HEK293 (cell line): ENCODE results near the gene SCIN.

Experiments
- CTCF ChIA-PET: fragments of 350-600 bp; formaldehyde crosslinking; extraction: SDS; loops from one replicate; lab custom pipeline; 2021; ENCODE audit warnings: antibody characterized with exemption; lab: Yijun Ruan, JAX
- POLR2A ChIA-PET: fragments of 300-600 bp; formaldehyde crosslinking; extraction: SDS; loops from one replicate; lab custom pipeline; 2020; ENCODE audit warnings: antibody characterized with exemption, inconsistent platforms; lab: Yijun Ruan, JAX
- H3K27ac ChIP-seq: fragments of 200-500 bp; sonication (Bioruptor generic); 2 replicates; pipeline ENCODE4 v1.5.1; 2014; ENCODE audit warnings: low read depth, low read length, control low read depth, inconsistent platforms; ENCODE audit errors: extremely low read depth
- H3K36me3 ChIP-seq, 2 experiments: fragments of 200-500 bp in 1 of 2; sonication (Bioruptor generic) in 1 of 2; 1 replicate in 1 of 2; 2 replicates in 1 of 2; pipeline ENCODE4 v1.5.1; 2014 to 2017; ENCODE audit warnings: inconsistent platforms in 2 of 2, low read length in 2 of 2; ENCODE audit not compliant: control insufficient read depth in 2 of 2, insufficient read depth in 1 of 2
- H3K4me1 ChIP-seq: fragments of 200-500 bp; sonication (Bioruptor generic); 2 replicates; pipeline ENCODE4 v1.5.1; 2014; ENCODE audit warnings: mild to moderate bottlenecking, low read length, inconsistent platforms; ENCODE audit not compliant: control insufficient read depth, insufficient read depth
- H3K4me3 ChIP-seq: 2 replicates; pipeline ENCODE4 v1.5.1; 2011; ENCODE audit warnings: low read depth, mild to moderate bottlenecking, control low read depth, low read length, moderate library complexity
- H3K9me3 ChIP-seq: fragments of 200-500 bp; sonication (Bioruptor generic); 2 replicates; pipeline ENCODE4 v1.5.1; 2014; ENCODE audit warnings: low read depth, low read length, inconsistent platforms; ENCODE audit not compliant: control insufficient read depth, insufficient read depth
- ZFP37 ChIP-seq: fragments of 450-650 bp; formaldehyde crosslinking; IDR thresholded peaks from 2 replicates; pipeline ENCODE4 v1.5.1; 2016; ENCODE audit warnings: missing biosample characterization, missing genetic modification characterization
- ZFP41 ChIP-seq: fragments of 450-650 bp; formaldehyde crosslinking; IDR thresholded peaks from 2 replicates; pipeline ENCODE4 v1.5.1; 2016; ENCODE audit warnings: missing biosample characterization, missing genetic modification characterization, borderline replicate concordance
- ZNF112 ChIP-seq: fragments of 450-650 bp; formaldehyde crosslinking; IDR thresholded peaks from 2 replicates; pipeline ENCODE4 v1.5.0; 2017; ENCODE audit warnings: missing biosample characterization, missing genetic modification characterization
- ZNF132 ChIP-seq: fragments of 450-650 bp; formaldehyde crosslinking; IDR thresholded peaks from 2 replicates; pipeline ENCODE4 v1.5.1; 2017; ENCODE audit warnings: missing biosample characterization, missing genetic modification characterization, borderline replicate concordance
- ZNF138 ChIP-seq: fragments of 450-650 bp; formaldehyde crosslinking; IDR thresholded peaks from 2 replicates; pipeline ENCODE4 v1.5.1; 2016; ENCODE audit warnings: missing biosample characterization, missing genetic modification characterization, borderline replicate concordance
- ZNF266 ChIP-seq: fragments of 450-650 bp; formaldehyde crosslinking; IDR thresholded peaks from 2 replicates; pipeline ENCODE4 v1.5.1; 2016; ENCODE audit warnings: missing biosample characterization, missing genetic modification characterization, low read depth
- ZNF624 ChIP-seq: fragments of 450-650 bp; formaldehyde crosslinking; IDR thresholded peaks from 2 replicates; pipeline ENCODE4 v1.5.1; 2017; ENCODE audit warnings: missing biosample characterization, missing genetic modification characterization
- ZNF654 ChIP-seq: fragments of 450-650 bp; formaldehyde crosslinking; IDR thresholded peaks from 2 replicates; pipeline ENCODE4 v1.5.1; 2016; ENCODE audit warnings: low read depth, missing biosample characterization, missing genetic modification characterization
- ZNF791 ChIP-seq: fragments of 450-650 bp; formaldehyde crosslinking; IDR thresholded peaks from 2 replicates; pipeline ENCODE4 v1.5.1; 2016; ENCODE audit warnings: missing biosample characterization, missing genetic modification characterization
- TF ChIP-seq, protein P1 (sequence below): fragments of 450-650 bp; IDR thresholded peaks from 2 replicates; pipeline ENCODE4 v1.5.1; 2018; ENCODE audit warnings: missing biosample characterization, missing genetic modification characterization
- TF ChIP-seq, protein P2 (sequence below): fragments of 450-650 bp; IDR thresholded peaks from 2 replicates; pipeline ENCODE4 v1.5.1; 2018; ENCODE audit warnings: missing biosample characterization, mild to moderate bottlenecking, missing genetic modification characterization
- TF ChIP-seq, protein P3 (sequence below): fragments of 450-650 bp; formaldehyde crosslinking; IDR thresholded peaks from 2 replicates; pipeline ENCODE4 v1.5.1; 2017; ENCODE audit warnings: missing biosample characterization, missing genetic modification characterization
- TF ChIP-seq, protein P4 (sequence below): fragments of 450-650 bp; formaldehyde crosslinking; IDR thresholded peaks from 2 replicates; pipeline ENCODE4 v1.5.0; 2017; ENCODE audit warnings: missing biosample characterization, missing genetic modification characterization, borderline replicate concordance
- TF ChIP-seq, protein P5 (sequence below): fragments of 450-650 bp; formaldehyde crosslinking; IDR thresholded peaks from 2 replicates; pipeline ENCODE4 v1.5.1; 2016; ENCODE audit warnings: missing biosample characterization, missing genetic modification characterization
- TF ChIP-seq, protein P6 (sequence below): fragments of 450-650 bp; formaldehyde crosslinking; IDR thresholded peaks from 2 replicates; pipeline ENCODE4 v1.5.1; 2016; ENCODE audit warnings: missing biosample characterization, missing genetic modification characterization
- TF ChIP-seq, protein P7 (sequence below): fragments of 450-650 bp; formaldehyde crosslinking; IDR thresholded peaks from 2 replicates; pipeline ENCODE4 v1.5.1; 2016; ENCODE audit warnings: missing biosample characterization, missing genetic modification characterization

Gene SCIN

DNA sequence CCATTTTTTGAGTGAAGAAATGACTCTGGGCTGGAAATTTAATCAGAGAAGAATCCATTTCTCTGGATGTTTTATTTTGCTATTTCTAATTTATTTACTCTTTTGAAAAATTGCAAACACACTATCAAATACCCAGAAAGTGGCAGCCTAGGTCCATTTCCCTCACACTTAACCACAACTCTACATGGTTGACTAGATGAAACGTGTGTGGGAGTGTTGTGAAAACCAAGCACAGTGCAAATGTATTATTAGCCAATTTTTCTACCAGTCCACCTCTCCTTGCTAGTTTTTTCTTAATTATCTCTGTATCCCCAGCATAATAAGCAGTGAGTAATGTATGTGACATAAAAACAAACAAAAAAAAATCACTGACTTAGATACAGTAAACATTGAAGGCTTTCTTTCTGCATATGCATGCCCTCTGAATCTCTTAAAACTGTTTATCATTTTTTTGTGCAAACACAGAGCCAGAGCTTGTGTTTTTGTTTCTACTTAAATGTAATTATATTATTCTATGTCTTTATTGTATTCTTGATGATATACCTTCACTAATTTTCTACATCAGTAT, 30.9 kb downstream of the SCIN start:
- POLR2A ChIA-PET: no interaction called here
- no peaks in the 10 kb centered on the region for H3K9me3 ChIP-seq
- CTCF ChIA-PET: no interaction called here
- no peak overlapping the region for H3K4me3 ChIP-seq
- no peaks in the 10 kb centered on the region for H3K36me3 ChIP-seq
- H3K4me1 ChIP-seq: no peaks in the 10 kb centered on the region
- TF ChIP-seq ZNF138 (tag by site-specific recombination) (no peak), ZFP37 (tag by site-specific recombination) (no peak), ZNF624 (tag by site-specific recombination) (no peak), ZNF112 (no peak), ZNF791 (tag by site-specific recombination) (no peak), ZNF654 (no peak), ZNF266 (tag by site-specific recombination) (no peak), ZFP41 (tag by site-specific recombination) (no peak), ZNF132 (tag by site-specific recombination) (no peak)
- TF ChIP-seq, protein P1, sequence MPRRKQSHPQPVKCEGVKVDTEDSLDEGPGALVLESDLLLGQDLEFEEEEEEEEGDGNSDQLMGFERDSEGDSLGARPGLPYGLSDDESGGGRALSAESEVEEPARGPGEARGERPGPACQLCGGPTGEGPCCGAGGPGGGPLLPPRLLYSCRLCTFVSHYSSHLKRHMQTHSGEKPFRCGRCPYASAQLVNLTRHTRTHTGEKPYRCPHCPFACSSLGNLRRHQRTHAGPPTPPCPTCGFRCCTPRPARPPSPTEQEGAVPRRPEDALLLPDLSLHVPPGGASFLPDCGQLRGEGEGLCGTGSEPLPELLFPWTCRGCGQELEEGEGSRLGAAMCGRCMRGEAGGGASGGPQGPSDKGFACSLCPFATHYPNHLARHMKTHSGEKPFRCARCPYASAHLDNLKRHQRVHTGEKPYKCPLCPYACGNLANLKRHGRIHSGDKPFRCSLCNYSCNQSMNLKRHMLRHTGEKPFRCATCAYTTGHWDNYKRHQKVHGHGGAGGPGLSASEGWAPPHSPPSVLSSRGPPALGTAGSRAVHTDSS (tag by site-specific recombination): no peak
- TF ChIP-seq, protein P2, sequence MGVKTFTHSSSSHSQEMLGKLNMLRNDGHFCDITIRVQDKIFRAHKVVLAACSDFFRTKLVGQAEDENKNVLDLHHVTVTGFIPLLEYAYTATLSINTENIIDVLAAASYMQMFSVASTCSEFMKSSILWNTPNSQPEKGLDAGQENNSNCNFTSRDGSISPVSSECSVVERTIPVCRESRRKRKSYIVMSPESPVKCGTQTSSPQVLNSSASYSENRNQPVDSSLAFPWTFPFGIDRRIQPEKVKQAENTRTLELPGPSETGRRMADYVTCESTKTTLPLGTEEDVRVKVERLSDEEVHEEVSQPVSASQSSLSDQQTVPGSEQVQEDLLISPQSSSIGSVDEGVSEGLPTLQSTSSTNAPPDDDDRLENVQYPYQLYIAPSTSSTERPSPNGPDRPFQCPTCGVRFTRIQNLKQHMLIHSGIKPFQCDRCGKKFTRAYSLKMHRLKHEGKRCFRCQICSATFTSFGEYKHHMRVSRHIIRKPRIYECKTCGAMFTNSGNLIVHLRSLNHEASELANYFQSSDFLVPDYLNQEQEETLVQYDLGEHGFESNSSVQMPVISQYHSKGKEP (tag by site-specific recombination): no peak
- TF ChIP-seq, protein P3, sequence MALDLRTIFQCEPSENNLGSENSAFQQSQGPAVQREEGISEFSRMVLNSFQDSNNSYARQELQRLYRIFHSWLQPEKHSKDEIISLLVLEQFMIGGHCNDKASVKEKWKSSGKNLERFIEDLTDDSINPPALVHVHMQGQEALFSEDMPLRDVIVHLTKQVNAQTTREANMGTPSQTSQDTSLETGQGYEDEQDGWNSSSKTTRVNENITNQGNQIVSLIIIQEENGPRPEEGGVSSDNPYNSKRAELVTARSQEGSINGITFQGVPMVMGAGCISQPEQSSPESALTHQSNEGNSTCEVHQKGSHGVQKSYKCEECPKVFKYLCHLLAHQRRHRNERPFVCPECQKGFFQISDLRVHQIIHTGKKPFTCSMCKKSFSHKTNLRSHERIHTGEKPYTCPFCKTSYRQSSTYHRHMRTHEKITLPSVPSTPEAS (tag by site-specific recombination): no peak
- TF ChIP-seq, protein P4, sequence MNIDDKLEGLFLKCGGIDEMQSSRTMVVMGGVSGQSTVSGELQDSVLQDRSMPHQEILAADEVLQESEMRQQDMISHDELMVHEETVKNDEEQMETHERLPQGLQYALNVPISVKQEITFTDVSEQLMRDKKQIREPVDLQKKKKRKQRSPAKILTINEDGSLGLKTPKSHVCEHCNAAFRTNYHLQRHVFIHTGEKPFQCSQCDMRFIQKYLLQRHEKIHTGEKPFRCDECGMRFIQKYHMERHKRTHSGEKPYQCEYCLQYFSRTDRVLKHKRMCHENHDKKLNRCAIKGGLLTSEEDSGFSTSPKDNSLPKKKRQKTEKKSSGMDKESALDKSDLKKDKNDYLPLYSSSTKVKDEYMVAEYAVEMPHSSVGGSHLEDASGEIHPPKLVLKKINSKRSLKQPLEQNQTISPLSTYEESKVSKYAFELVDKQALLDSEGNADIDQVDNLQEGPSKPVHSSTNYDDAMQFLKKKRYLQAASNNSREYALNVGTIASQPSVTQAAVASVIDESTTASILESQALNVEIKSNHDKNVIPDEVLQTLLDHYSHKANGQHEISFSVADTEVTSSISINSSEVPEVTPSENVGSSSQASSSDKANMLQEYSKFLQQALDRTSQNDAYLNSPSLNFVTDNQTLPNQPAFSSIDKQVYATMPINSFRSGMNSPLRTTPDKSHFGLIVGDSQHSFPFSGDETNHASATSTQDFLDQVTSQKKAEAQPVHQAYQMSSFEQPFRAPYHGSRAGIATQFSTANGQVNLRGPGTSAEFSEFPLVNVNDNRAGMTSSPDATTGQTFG: no peak
- TF ChIP-seq, protein P5, sequence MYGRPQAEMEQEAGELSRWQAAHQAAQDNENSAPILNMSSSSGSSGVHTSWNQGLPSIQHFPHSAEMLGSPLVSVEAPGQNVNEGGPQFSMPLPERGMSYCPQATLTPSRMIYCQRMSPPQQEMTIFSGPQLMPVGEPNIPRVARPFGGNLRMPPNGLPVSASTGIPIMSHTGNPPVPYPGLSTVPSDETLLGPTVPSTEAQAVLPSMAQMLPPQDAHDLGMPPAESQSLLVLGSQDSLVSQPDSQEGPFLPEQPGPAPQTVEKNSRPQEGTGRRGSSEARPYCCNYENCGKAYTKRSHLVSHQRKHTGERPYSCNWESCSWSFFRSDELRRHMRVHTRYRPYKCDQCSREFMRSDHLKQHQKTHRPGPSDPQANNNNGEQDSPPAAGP: no peak
- TF ChIP-seq, protein P6, sequence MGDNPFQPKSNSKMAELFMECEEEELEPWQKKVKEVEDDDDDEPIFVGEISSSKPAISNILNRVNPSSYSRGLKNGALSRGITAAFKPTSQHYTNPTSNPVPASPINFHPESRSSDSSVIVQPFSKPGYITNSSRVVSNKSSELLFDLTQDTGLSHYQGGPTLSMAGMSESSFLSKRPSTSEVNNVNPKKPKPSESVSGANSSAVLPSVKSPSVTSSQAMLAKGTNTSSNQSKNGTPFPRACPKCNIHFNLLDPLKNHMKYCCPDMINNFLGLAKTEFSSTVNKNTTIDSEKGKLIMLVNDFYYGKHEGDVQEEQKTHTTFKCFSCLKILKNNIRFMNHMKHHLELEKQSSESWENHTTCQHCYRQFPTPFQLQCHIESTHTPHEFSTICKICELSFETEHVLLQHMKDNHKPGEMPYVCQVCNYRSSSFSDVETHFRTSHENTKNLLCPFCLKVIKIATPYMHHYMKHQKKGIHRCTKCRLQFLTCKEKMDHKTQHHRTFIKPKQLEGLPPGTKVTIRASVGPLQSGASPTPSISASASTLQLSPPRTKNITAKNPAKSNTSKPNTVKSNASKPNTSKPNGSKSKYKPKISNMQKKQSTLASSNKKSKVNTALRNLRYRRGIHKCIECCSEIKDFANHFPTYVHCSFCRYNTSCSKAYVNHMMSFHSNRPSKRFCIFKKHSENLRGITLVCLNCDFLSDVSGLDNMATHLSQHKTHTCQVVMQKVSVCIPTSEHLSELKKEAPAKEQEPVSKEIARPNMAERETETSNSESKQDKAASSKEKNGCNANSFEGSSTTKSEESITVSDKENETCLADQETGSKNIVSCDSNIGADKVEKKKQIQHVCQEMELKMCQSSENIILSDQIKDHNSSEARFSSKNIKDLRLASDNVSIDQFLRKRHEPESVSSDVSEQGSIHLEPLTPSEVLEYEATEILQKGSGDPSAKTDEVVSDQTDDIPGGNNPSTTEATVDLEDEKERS (tag by site-specific recombination): no peak
- TF ChIP-seq, protein P7, sequence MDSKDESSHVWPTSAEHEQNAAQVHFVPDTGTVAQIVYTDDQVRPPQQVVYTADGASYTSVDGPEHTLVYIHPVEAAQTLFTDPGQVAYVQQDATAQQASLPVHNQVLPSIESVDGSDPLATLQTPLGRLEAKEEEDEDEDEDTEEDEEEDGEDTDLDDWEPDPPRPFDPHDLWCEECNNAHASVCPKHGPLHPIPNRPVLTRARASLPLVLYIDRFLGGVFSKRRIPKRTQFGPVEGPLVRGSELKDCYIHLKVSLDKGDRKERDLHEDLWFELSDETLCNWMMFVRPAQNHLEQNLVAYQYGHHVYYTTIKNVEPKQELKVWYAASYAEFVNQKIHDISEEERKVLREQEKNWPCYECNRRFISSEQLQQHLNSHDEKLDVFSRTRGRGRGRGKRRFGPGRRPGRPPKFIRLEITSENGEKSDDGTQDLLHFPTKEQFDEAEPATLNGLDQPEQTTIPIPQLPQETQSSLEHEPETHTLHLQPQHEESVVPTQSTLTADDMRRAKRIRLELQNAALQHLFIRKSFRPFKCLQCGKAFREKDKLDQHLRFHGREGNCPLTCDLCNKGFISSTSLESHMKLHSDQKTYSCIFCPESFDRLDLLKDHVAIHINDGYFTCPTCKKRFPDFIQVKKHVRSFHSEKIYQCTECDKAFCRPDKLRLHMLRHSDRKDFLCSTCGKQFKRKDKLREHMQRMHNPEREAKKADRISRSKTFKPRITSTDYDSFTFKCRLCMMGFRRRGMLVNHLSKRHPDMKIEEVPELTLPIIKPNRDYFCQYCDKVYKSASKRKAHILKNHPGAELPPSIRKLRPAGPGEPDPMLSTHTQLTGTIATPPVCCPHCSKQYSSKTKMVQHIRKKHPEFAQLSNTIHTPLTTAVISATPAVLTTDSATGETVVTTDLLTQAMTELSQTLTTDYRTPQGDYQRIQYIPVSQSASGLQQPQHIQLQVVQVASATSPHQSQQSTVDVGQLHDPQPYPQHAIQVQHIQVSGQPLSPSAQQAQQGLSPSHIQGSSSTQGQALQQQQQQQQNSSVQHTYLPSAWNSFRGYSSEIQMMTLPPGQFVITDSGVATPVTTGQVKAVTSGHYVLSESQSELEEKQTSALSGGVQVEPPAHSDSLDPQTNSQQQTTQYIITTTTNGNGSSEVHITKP (tag by site-specific recombination): no peak
- H3K27ac ChIP-seq: no peak overlapping the region
